ENCODE results near the gene CUL9.
"Not testable (repeated sequence)": the region's sequence is repeated elsewhere in the genome, so short reads cannot be mapped to it uniquely, and the experiment has no call there.

CUL9 gene

GRCh38 chr6:43181942-43182860 lies at the start of gene CUL9:
TSS of gene CUL9 (plus strand) at chr6:43182196. CDS start at chr6:43184311, 2,115 bp downstream.
- DNase-seq, result peak; percentile 72

DNA sequence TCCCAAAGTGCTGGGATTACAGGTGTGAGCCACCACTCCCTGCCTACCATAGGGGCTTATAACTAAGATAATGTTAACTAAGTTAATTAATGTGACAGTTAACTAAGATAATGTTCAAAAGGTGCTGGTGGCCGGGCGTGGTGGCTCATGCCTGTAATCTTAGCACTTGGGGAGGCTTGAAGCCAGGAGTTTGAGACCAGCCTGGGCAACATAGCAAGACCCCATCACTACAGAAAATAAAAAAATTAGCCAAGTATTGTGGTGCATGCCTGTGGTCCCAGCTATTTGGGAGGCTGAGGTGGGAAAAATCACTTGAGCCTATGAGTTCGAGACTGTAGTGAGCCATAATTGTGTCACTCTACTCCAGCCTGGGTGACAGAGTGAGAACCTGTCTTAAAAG lies 43.7 kb upstream of the CUL9 start:
- no peak for DNase-seq

- DNase-seq, result not testable (repeated sequence)
Observed at GRCh38 chr6:43139973-43140372, 42.0 kb upstream of the CUL9 start.

- no peak for DNase-seq
Observed at GRCh38 chr6:43141644-43142043, 40.4 kb upstream of the CUL9 start.

DNA sequence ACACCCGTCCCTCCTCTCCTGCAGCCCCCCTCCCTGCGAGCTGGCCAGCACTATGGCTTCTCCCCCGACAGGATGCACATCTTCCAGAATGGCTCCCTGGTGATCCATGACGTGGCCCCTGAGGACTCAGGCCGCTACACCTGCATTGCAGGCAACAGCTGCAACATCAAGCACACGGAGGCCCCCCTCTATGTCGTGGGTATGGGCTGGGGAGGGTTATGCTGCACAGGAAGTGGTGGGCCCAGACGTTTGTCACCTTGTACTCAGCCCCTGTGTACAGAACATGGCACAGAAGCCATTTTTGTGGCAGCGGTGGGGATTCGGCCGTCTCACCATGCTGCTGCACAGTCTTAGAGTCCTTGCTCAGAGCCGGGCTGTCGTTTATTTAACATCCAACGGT lies 39.9 kb upstream of the CUL9 start:
- no peak for DNase-seq

GRCh38 chr6:43143235-43144128 lies 38.5 kb upstream of the CUL9 start:
- peak; percentile 47 for DNase-seq

- DNase-seq, result no peak
Observed at GRCh38 chr6:43144879-43145278, 37.1 kb upstream of the CUL9 start.

DNA sequence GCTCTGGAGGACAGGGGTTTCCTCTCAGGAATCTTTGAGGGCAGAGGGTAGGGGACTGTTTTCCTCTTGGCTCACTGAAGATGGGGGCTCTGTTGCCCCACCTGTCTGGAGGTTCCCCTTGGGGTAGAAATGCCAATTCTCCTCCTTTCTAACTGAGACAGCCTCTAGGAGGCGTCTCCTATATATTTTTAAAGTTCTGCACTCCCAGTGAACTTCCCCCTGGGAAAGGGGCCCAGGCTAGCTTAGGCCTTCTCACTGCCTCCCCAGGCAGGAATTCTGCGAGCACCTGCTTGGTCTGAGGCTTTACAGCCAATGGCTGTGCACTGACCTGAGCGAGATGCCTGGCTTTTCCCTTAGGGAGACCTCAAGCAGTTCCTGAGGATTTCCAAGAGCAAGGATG lies 35.7 kb upstream of the CUL9 start:
- DNase-seq, result no peak

DNA sequence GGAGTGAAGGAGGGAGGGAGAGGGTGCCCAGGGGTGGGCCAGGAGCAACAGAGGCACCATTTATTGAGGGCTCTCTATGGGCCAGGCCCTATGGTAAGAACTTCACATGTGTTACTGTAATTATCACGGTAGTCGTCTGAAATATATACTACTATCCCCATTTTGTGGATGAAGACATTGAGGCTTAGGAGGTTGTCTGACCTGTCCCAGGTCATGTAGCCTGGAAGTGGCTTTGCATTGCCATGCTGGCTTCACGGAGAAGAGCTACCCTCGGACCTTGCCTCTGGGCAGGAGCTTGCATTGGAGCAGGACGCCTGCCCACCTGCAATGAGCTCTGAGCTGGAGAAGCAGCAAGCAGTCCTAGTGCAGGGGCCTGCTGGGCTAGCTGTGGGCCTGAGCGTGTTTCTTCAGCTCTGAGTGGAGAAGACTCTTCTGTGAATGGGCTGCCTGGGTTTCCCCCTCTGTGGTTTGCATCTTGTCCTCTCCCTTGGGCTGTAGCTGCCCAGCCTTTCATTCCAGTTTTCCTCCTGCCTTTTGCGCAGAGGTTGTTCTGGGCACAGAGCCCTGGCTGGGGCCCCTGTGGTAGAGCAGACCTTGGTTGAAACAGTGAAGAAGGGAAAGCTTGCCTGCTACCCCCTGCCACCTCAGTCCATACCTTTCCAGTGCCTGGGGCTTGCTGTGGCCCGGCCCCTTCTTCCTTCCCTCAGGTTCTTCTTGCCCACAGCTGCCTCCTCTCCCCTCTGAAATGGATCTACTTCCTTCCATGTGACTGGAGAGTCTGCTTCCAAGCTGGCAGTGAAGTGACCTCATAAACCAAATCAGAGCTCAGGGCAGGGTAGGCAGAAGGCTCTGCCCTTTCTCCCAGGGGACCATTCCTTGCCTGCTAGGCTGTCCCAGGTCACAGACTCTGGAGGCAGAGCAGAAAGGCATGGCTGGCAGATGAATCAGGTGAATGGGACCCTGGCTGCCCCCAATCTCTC lies 35.0 kb upstream of the CUL9 start:
- DNase-seq, result no peak

GRCh38 chr6:43147691-43148477 lies 34.1 kb upstream of the CUL9 start:
- no peak for DNase-seq

GRCh38 chr6:43149265-43149664 lies 32.7 kb upstream of the CUL9 start:
- DNase-seq, result no peak

- DNase-seq, result peak; percentile 51
Observed at GRCh38 chr6:43150051-43150751, 31.8 kb upstream of the CUL9 start.

DNA sequence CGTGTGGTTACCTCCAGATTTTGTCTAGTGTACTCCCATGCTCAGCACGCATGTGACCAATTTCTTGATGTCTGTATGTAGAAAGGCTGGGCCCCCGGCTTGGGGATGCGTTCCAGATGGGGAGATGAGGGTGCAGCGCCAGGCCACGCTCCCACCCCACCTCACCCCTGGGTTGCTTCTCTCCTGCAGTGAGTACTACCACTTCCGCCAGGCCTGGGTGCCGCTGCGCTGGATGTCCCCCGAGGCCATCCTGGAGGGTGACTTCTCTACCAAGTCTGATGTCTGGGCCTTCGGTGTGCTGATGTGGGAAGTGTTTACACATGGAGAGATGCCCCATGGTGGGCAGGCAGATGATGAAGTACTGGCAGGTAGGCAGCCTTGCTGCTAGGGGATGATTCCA lies 22.4 kb upstream of the CUL9 start:
- DNase-seq, result no peak

DNA sequence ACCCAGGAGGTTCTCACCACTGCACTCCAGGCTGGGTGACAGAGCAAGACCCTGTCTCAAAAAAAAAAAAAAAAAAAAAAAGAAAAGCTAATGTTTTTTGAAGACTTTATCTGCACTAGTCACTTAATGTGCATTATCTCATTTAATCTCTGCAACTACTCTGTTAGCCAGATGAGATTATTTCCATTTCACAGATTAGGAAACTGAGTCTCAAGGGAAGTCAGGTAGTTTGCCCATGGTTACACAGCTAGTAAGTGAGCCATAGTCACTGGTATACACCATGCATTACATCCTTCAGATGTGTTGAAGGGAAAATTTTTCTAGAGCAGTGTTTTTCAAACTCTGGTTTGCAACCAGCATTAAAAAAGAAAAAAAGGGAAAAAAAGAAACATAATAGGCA lies 18.1 kb upstream of the CUL9 start:
- no peak for DNase-seq

DNA sequence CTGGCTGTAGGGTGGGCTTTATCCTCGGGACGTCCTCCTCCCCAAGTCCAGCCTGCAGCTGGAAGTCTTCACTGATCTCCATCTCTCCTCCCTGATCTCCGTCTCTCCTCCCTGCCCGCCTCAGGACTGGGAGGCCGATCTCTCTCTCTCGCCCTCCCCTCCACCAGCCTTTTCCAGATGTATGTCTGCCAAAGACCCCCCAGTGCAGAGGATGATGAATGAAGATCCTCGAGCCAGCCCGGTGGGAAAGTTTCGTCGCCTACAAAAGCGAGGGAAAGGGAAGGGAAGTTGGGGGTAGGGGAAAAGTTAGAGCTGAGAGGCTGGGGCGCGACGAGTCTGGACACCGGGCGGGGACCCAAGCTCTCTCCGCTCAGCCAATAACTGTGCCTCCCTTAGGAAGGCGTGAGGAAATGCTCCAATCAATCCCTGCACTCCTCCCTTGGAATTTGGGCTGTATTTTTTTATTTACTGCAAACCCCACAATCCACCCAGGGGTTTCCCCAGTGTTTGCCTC lies 11.5 kb upstream of the CUL9 start:
- DNase-seq, result peak; percentile 93

DNA sequence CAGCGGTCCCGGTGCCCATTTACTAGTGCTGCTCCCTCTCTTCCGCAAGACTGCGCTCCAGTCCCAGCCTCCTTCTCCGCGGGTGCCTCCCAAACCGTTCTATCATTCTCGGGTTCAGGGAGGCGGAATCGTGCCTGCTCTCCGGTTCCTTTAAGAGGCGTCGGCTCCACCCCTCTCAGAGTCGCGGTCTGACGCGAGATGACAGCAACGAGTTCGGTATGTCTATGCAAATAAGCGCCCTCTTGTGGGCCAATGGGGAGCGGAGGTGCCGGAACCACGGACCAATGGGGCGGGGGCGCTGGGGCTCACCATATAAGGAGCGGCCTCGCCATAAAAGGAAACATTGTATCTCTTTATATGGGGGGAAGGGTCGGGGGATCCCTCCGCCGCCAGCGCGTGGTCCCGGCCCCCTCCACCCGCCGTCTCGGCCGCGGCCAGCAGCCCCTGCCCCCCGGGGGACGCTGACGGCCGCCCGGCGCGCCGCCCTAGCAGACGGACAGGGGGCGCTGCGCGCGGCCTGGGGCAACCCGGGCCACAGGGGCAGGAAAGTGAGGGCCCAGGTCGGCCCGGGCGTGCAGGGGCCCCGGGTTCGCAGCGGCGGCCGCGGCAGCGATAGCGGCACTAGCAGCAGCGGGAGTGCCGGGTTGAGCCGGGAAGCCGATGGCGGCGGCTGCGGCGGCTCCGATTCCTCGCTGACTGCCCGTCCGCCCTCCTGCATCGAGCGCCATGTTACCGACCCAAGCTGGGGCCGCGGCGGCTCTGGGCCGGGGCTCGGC lies 10.9 kb upstream of the CUL9 start, which contains the start of gene SRF:
TSS of gene SRF (plus strand) at position 339 of the 776 bp plus-strand sequence. CDS start at position 727, 388 bp downstream.
- DNase-seq, result peak; percentile 99

DNA sequence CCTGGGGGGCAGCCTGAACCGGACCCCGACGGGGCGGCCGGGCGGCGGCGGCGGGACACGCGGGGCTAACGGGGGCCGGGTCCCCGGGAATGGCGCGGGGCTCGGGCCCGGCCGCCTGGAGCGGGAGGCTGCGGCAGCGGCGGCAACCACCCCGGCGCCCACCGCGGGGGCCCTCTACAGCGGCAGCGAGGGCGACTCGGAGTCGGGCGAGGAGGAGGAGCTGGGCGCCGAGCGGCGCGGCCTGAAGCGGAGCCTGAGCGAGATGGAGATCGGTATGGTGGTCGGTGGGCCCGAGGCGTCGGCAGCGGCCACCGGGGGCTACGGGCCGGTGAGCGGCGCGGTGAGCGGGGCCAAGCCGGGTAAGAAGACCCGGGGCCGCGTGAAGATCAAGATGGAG lies 10.3 kb upstream of the CUL9 start:
- DNase-seq, result peak; percentile 41

DNA sequence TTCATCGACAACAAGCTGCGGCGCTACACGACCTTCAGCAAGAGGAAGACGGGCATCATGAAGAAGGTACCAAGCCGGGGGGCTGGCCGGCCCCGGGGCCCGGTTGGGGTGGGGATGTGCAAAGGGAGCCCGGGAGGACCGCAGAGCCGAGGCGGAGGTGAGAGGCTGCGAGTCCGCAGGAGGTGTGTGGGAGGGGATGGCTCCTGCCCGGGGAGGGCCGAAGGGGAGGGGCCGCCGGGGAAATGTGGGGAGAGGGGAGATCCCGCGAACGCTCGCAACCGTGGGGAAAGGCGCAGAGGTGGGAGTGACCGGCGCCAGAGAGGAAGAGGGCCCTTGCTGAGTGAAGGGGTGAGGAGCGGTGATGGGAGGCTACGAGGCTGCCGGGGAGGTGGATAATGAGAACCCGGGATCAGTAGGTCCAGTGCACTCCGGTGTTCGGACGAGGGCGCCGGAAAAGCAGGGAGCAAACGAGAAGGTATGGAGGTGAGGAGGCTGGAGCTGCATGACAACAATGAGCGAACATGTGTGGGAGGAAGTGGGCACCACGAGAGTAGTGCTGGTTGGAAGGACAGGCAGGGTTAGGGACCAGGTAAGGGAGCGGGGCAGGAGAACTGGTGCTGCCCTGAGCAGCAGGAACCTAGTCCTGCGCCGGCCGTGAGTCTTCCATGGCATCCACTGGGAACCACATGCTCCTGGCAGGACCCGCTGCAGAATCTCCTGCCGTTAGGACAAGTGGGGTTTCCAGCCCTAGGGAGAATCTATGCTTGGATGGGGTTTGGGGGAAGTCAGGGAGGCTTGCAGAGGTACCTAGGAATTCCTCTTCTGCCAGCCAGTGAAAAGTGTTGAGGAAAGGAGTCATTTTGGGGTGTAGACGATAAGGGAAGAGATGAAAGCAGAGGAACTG lies 9.6 kb upstream of the CUL9 start:
- peak; percentile 41 for DNase-seq
